Measurements from ENCODE around the gene FGF23.

DNA sequence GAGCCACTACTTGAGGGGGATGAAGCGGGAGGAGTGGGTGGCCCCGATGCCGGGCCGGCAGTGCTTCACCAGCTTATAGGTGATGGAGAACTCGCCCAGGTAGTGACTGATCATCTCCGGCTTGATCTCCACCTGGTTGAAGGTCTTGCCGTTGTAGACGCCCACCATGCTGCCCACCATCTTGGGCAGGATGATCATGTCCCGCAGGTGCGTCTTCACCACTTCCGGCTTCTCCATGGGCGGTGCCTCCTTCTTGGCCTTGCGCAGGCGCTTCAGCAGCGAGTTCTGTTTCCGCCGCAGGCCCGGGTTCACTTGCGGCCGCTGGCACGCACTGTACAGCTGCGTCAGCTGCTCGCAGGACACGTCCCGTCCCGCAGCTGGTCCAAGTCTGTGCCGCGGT, 55.1 kb downstream of the FGF23 start:
- TF ChIP-seq, protein P1, sequence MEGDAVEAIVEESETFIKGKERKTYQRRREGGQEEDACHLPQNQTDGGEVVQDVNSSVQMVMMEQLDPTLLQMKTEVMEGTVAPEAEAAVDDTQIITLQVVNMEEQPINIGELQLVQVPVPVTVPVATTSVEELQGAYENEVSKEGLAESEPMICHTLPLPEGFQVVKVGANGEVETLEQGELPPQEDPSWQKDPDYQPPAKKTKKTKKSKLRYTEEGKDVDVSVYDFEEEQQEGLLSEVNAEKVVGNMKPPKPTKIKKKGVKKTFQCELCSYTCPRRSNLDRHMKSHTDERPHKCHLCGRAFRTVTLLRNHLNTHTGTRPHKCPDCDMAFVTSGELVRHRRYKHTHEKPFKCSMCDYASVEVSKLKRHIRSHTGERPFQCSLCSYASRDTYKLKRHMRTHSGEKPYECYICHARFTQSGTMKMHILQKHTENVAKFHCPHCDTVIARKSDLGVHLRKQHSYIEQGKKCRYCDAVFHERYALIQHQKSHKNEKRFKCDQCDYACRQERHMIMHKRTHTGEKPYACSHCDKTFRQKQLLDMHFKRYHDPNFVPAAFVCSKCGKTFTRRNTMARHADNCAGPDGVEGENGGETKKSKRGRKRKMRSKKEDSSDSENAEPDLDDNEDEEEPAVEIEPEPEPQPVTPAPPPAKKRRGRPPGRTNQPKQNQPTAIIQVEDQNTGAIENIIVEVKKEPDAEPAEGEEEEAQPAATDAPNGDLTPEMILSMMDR (conservative IDR thresholded peaks at IDR 0.05; ENCODE audit: low read depth, low read length), result no peak
- TF ChIP-seq SMC3 (IDR thresholded peaks at IDR 0.05; ENCODE audit: low read depth, low read length) (no peak), POLR2A (IDR thresholded peaks at IDR 0.05; ENCODE audit: low read depth, low read length) (no peak), CEBPB (IDR thresholded peaks at IDR 0.05; ENCODE audit: low read depth, low read length) (no peak), RAD21 (IDR thresholded peaks at IDR 0.05; ENCODE audit: low read length) (no peak), MAFK (IDR thresholded peaks at IDR 0.05; ENCODE audit: low read depth, low read length) (no peak), RCOR1 (IDR thresholded peaks at IDR 0.05; ENCODE audit: insufficient replicate concordance, low read length) (no peak), MAZ (IDR thresholded peaks at IDR 0.05; ENCODE audit: borderline replicate concordance, low read depth, low read length) (no peak), MXI1 (IDR thresholded peaks at IDR 0.05; ENCODE audit: borderline replicate concordance, low read depth, low read length) (no peak), NFE2L2 (IDR thresholded peaks at IDR 0.05; ENCODE audit: low read depth, low read length) (no peak), RFX5 (IDR thresholded peaks at IDR 0.05; ENCODE audit: low read depth, low read length) (no peak)
- TF ChIP-seq, protein P2, sequence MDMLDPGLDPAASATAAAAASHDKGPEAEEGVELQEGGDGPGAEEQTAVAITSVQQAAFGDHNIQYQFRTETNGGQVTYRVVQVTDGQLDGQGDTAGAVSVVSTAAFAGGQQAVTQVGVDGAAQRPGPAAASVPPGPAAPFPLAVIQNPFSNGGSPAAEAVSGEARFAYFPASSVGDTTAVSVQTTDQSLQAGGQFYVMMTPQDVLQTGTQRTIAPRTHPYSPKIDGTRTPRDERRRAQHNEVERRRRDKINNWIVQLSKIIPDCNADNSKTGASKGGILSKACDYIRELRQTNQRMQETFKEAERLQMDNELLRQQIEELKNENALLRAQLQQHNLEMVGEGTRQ (IDR thresholded peaks at IDR 0.05; ENCODE audit: low read depth, low read length), result no peak

Measured in IMR-90 (cell line).